ENCODE measurements around the gene FHIT. TPM values are rescaled to one million over a fixed set of nuclear protein-coding genes. Genes with fewer than 3 reads are reported as not detected.

Gene FHIT
- total and polyA plus RNA-seq, 11 donors, result 4.2 to 26.8 (median 16.5) TPM

- ATAC-seq (no peak), DNase-seq (no peak)
- TF ChIP-seq CTCF (IDR thresholded peaks at IDR 0.05) (no peak), POLR2A (IDR thresholded peaks at IDR 0.05) (no peak)
- no peak overlapping the region for H3K4me3 ChIP-seq
- WGBS, 4 donors, result 81 to 88% (median 83%) methylated on average over 3 of the region's 3 CpGs
- H3K27me3 ChIP-seq, result no peaks in the 10 kb centered on the region
- H3K9me3 ChIP-seq, result peaks cover 0 to 22% (median 0%) of the 10 kb centered on the region in 12 donors
- H3K4me1 ChIP-seq, result peaks cover 0 to 4% (median 0%) of the 10 kb centered on the region in 12 donors
- no peaks in the 10 kb centered on the region for H3K36me3 ChIP-seq
- intact Hi-C loops (cut with DNase I), result no loop called here
- H3K27ac ChIP-seq, result no peak overlapping the region
Measured at GRCh38 chr3:59904296-59904695, 1347.0 kb downstream of the FHIT start.

- H3K4me1 ChIP-seq, result peaks cover 0 to 20% (median 0%) of the 10 kb centered on the region in 12 donors
- no peak for TF ChIP-seq CTCF (IDR thresholded peaks at IDR 0.05)
- no peak for TF ChIP-seq POLR2A (IDR thresholded peaks at IDR 0.05)
- H3K27me3 ChIP-seq, result no peaks in the 10 kb centered on the region
- 59 to 82% (median 70%) methylated on average over 1 of the region's 1 CpG for WGBS, 4 donors
- peak; percentile 33 to 91 (median 80) for ATAC-seq
- no peaks in the 10 kb centered on the region for H3K9me3 ChIP-seq
- no peak overlapping the region for H3K4me3 ChIP-seq
- no peaks in the 10 kb centered on the region for H3K36me3 ChIP-seq
- peak in 2 of 5 donors; percentile 10 to 32 for DNase-seq
- intact Hi-C loops (cut with DNase I), result no loop called here
- H3K27ac ChIP-seq, result peak overlapping the region in 1 of 12 donors; percentile 45
Measured at GRCh38 chr3:59899061-59899460, 1352.2 kb downstream of the FHIT start.

- H3K36me3 ChIP-seq, result no peaks in the 10 kb centered on the region
- H3K4me1 ChIP-seq, result peaks cover 0 to 20% (median 0%) of the 10 kb centered on the region in 12 donors
- H3K27ac ChIP-seq, result no peak overlapping the region
- no peak for DNase-seq
- no peaks in the 10 kb centered on the region for H3K9me3 ChIP-seq
- WGBS, 4 donors, result 49 to 64% (median 57%) methylated on average over 3 of the region's 3 CpGs
- no peak overlapping the region for H3K4me3 ChIP-seq
- peak; percentile 38 to 63 (median 56) for ATAC-seq
- TF ChIP-seq CTCF (IDR thresholded peaks at IDR 0.05) (no peak), POLR2A (IDR thresholded peaks at IDR 0.05) (no peak)
- intact Hi-C loops (cut with DNase I), result no loop called here
- H3K27me3 ChIP-seq, result no peaks in the 10 kb centered on the region
Measured at GRCh38 chr3:59895972-59896371, 1355.3 kb downstream of the FHIT start.

GRCh38 chr3:59894425-59895121, 1356.7 kb downstream of the FHIT start:
- no peaks in the 10 kb centered on the region for H3K36me3 ChIP-seq
- H3K27ac ChIP-seq, result no peak overlapping the region
- no peaks in the 10 kb centered on the region for H3K27me3 ChIP-seq
- H3K9me3 ChIP-seq, result no peaks in the 10 kb centered on the region
- H3K4me3 ChIP-seq, result no peak overlapping the region
- DNase-seq, result no peak
- 94 to 98% (median 97%) methylated on average over 2 of the region's 2 CpGs for WGBS, 4 donors
- H3K4me1 ChIP-seq, result peaks cover 0 to 19% (median 0%) of the 10 kb centered on the region in 12 donors
- ATAC-seq, result no peak
- intact Hi-C loops (cut with DNase I), result no loop called here
- TF ChIP-seq CTCF (IDR thresholded peaks at IDR 0.05) (no peak), POLR2A (IDR thresholded peaks at IDR 0.05) (no peak)
